CD4-positive, alpha-beta T cell treated with Interleukin-17A for 1 hour (primary cell): ENCODE data around the gene BAK1.

Experiments used
- DNase-seq: peaks from one replicate; pipeline ENCODE4 v3.0.0-alpha.2; 2020

The BAK1 gene

GRCh38 chr6:33579828-33580714 is at the start of gene BAK1:
BAK1 (minus strand) TSS chr6:33580276; CDS start chr6:33577604, 2,672 bp downstream.
- DNase-seq = peak; percentile 88

GRCh38 chr6:33628401-33628964 is 48.4 kb upstream of the BAK1 start:
- DNase-seq = no peak

- DNase-seq = no peak
Observed at GRCh38 chr6:33627876-33628275, 47.8 kb upstream of the BAK1 start.

- DNase-seq = no peak
Observed at GRCh38 chr6:33624856-33625255, 44.8 kb upstream of the BAK1 start.

GRCh38 chr6:33623895-33624381 is 43.9 kb upstream of the BAK1 start:
- DNase-seq = no peak

GRCh38 chr6:33622456-33623431 is 42.7 kb upstream of the BAK1 start:
- no peak for DNase-seq

GRCh38 chr6:33621711-33622388 is 41.8 kb upstream of the BAK1 start:
- DNase-seq = peak; percentile 37

- peak; percentile 81 for DNase-seq
Observed at GRCh38 chr6:33620856-33621710, 41.0 kb upstream of the BAK1 start, which contains the start of gene ITPR3. ITPR3 (plus strand) TSS chr6:33621322; CDS start chr6:33621603, 281 bp downstream.

GRCh38 chr6:33620158-33620855 is 40.2 kb upstream of the BAK1 start:
- DNase-seq = peak; percentile 37

GRCh38 chr6:33619166-33619840 is 39.2 kb upstream of the BAK1 start:
- DNase-seq = no peak

GRCh38 chr6:33616913-33617312 is 36.8 kb upstream of the BAK1 start:
- DNase-seq = peak; percentile 17

- no peak for DNase-seq
Observed at GRCh38 chr6:33616113-33616512, 36.0 kb upstream of the BAK1 start.

GRCh38 chr6:33613795-33614168 is 33.7 kb upstream of the BAK1 start:
- no peak for DNase-seq

- DNase-seq = no peak
Observed at GRCh38 chr6:33613146-33613794, 33.2 kb upstream of the BAK1 start.

- DNase-seq = no peak
Observed at GRCh38 chr6:33610779-33611732, 31.0 kb upstream of the BAK1 start.

GRCh38 chr6:33610067-33610466 is 30.0 kb upstream of the BAK1 start:
- no peak for DNase-seq

- DNase-seq = no peak
Observed at GRCh38 chr6:33609528-33609927, 29.5 kb upstream of the BAK1 start.

GRCh38 chr6:33609019-33609418 is 28.9 kb upstream of the BAK1 start:
- DNase-seq = no peak
